ENCODE results near the gene LRRC58.

LRRC58 gene

GRCh38 chr3:120276767-120277166, 72.4 kb downstream of the LRRC58 start:
- no peak for DNase-seq (ENCODE audit: low read depth)

- no peak for DNase-seq (ENCODE audit: low read depth)
Measured at GRCh38 chr3:120275618-120276017, 73.5 kb downstream of the LRRC58 start.

GRCh38 chr3:120274739-120275167, 74.4 kb downstream of the LRRC58 start:
- no peak for DNase-seq (ENCODE audit: low read depth)
